Coronary artery (tissue), 2 donors: ENCODE measurements around the gene PCDHB11.
"Not testable (repeated sequence)": the region's sequence is repeated elsewhere in the genome, so short reads cannot be mapped to it uniquely, and the experiment has no call there.

Experiments used
- DNase-seq: peaks from one replicate; pipeline ENCODE4 v3.0.0-alpha.2; 2017; ENCODE audit warnings: low spot score
- H3K27ac ChIP-seq, 2 donors: fragments of 200-600 bp; sonication (generic); one replicate each; pipeline ENCODE4 v1.5.1; 2016 to 2019
- H3K4me3 ChIP-seq: fragments of 200-600 bp; sonication (generic); 2 replicates; pipeline ENCODE4 v1.5.1; 2016; ENCODE audit warnings: mild to moderate bottlenecking, moderate library complexity
- CTCF ChIP-seq: fragments of 200-600 bp; sonication (generic); IDR thresholded peaks from one replicate; pipeline ENCODE4 v1.5.1; 2019; ENCODE audit warnings: antibody characterized with exemption

PCDHB11 gene

GRCh38 chr5:141186897-141187512 lies 12.4 kb upstream of the PCDHB11 start, which contains the start of gene PCDHB9:
Gene PCDHB9, plus strand, starts transcription at chr5:141187161. Its CDS starts 158 bp downstream, at chr5:141187319.
- no peak for DNase-seq
- Histone ChIP-seq H3K27ac (no peak within 1 kb of the TSS), H3K4me3 (no peak within 1 kb of the TSS)
- TF ChIP-seq CTCF: no peak

- not testable (repeated sequence) for H3K27ac ChIP-seq, DNase-seq
- H3K4me3 ChIP-seq: peak overlapping the region; percentile 28
Observed at GRCh38 chr5:141188682-141189081, 10.7 kb upstream of the PCDHB11 start.

- DNase-seq, H3K27ac ChIP-seq, H3K4me3 ChIP-seq: not testable (repeated sequence)
Observed at GRCh38 chr5:141189131-141189530, 10.3 kb upstream of the PCDHB11 start.

GRCh38 chr5:141192110-141192725 lies 7.2 kb upstream of the PCDHB11 start, which contains the start of gene PCDHB10:
Gene PCDHB10, plus strand, starts transcription at chr5:141192353. Its CDS starts 200 bp downstream, at chr5:141192553.
- Histone ChIP-seq H3K27ac (no peak within 1 kb of the TSS), H3K4me3 (peak within 1 kb of the TSS; percentile 38)
- TF ChIP-seq CTCF: no peak
- no peak for DNase-seq

- H3K4me3 ChIP-seq, DNase-seq, H3K27ac ChIP-seq: not testable (repeated sequence)
Observed at GRCh38 chr5:141194332-141194731, 5.1 kb upstream of the PCDHB11 start.

- Histone ChIP-seq H3K4me3 (no peak overlapping the region), H3K27ac (no peak overlapping the region)
- TF ChIP-seq CTCF: no peak
- no peak for DNase-seq
Observed at GRCh38 chr5:141196363-141196762, 3.1 kb upstream of the PCDHB11 start.

GRCh38 chr5:141201126-141201525 lies 1.7 kb downstream of the PCDHB11 start:
- H3K4me3 ChIP-seq: peak overlapping the region; percentile 17
- not testable (repeated sequence) for H3K27ac ChIP-seq, DNase-seq

GRCh38 chr5:141201646-141202045 lies 2.2 kb downstream of the PCDHB11 start:
- DNase-seq, H3K4me3 ChIP-seq, H3K27ac ChIP-seq: not testable (repeated sequence)

- no peak for DNase-seq
- H3K4me3 ChIP-seq: peak within 1 kb of the TSS; percentile 55
- no peak within 1 kb of the TSS for H3K27ac ChIP-seq
- TF ChIP-seq CTCF: no peak
Observed at GRCh38 chr5:141208478-141208877, 9.1 kb downstream of the PCDHB11 start, which contains the start of gene PCDHB12. Gene PCDHB12, plus strand, starts transcription at chr5:141208719. Its CDS starts 189 bp downstream, at chr5:141208908.

GRCh38 chr5:141210281-141210680 lies 10.9 kb downstream of the PCDHB11 start:
- not testable (repeated sequence) for H3K27ac ChIP-seq, H3K4me3 ChIP-seq, DNase-seq

- H3K4me3 ChIP-seq, DNase-seq, H3K27ac ChIP-seq: not testable (repeated sequence)
Observed at GRCh38 chr5:141210849-141211248, 11.4 kb downstream of the PCDHB11 start.

GRCh38 chr5:141213656-141214339 lies 14.4 kb downstream of the PCDHB11 start, which contains the start of gene PCDHB13:
Gene PCDHB13, plus strand, starts transcription at chr5:141213919. Its CDS starts 205 bp downstream, at chr5:141214124.
- H3K27ac ChIP-seq, DNase-seq: not testable (repeated sequence)
- H3K4me3 ChIP-seq: peak within 1 kb of the TSS; percentile 44

GRCh38 chr5:141214583-141214982 lies 15.2 kb downstream of the PCDHB11 start:
- not testable (repeated sequence) for H3K27ac ChIP-seq, DNase-seq
- H3K4me3 ChIP-seq: peak overlapping the region; percentile 8

- H3K4me3 ChIP-seq: peak overlapping the region; percentile 40
- H3K27ac ChIP-seq, DNase-seq: not testable (repeated sequence)
Observed at GRCh38 chr5:141215504-141215903, 16.1 kb downstream of the PCDHB11 start.
